Measurements from ENCODE around the gene DIPK1C. TPM values are rescaled to one million over a fixed set of nuclear protein-coding genes. Genes with fewer than 3 reads are reported as not detected.

DIPK1C gene
- total RNA-seq, 4 donors from 2014 or later = 0.12 to 9.1 TPM; not detected in 2

GRCh38 chr18:74411475-74411874 is 45.6 kb downstream of the DIPK1C start:
- Histone ChIP-seq H3K36me3 (no peaks in the 10 kb centered on the region), H3K27ac (no peak overlapping the region), H3K4me1 (peaks cover 0 to 5% of the 10 kb centered on the region in 2 donors), H3K9me3 (no peaks in the 10 kb centered on the region), H3K27me3 (no peaks in the 10 kb centered on the region), H3K4me3 (no peak overlapping the region)
- intact Hi-C loops (cut with DNase I; ENCODE audit: low total_unique reads) = no loop called here
- TF ChIP-seq CTCF (IDR thresholded peaks at IDR 0.05) (no peak), POLR2A (IDR thresholded peaks at IDR 0.05) (no peak)
- no peak for DNase-seq

GRCh38 chr18:74410441-74410992 is 46.6 kb downstream of the DIPK1C start:
- intact Hi-C loops (cut with DNase I; ENCODE audit: low total_unique reads) = no loop called here
- H3K4me3 ChIP-seq = no peak overlapping the region
- H3K27ac ChIP-seq = no peak overlapping the region
- no peak for TF ChIP-seq CTCF (IDR thresholded peaks at IDR 0.05)
- no peak for TF ChIP-seq POLR2A (IDR thresholded peaks at IDR 0.05)
- H3K36me3 ChIP-seq = no peaks in the 10 kb centered on the region
- no peaks in the 10 kb centered on the region for H3K27me3 ChIP-seq
- no peaks in the 10 kb centered on the region for H3K4me1 ChIP-seq
- H3K9me3 ChIP-seq = no peaks in the 10 kb centered on the region
- DNase-seq = no peak

- Histone ChIP-seq H3K4me1 (no peaks in the 10 kb centered on the region), H3K9me3 (no peaks in the 10 kb centered on the region), H3K27ac (no peak overlapping the region), H3K4me3 (no peak overlapping the region), H3K27me3 (no peaks in the 10 kb centered on the region), H3K36me3 (no peaks in the 10 kb centered on the region)
- intact Hi-C loops (cut with DNase I; ENCODE audit: low total_unique reads) = no loop called here
- TF ChIP-seq CTCF (IDR thresholded peaks at IDR 0.05) = no peak
- TF ChIP-seq POLR2A (IDR thresholded peaks at IDR 0.05) = no peak
- no peak for DNase-seq
Observed at GRCh38 chr18:74407888-74408287, 49.2 kb downstream of the DIPK1C start.

- no peak overlapping the region for H3K27ac ChIP-seq
- H3K4me3 ChIP-seq = no peak overlapping the region
- no peaks in the 10 kb centered on the region for H3K9me3 ChIP-seq
- no peaks in the 10 kb centered on the region for H3K27me3 ChIP-seq
- H3K4me1 ChIP-seq = no peaks in the 10 kb centered on the region
- H3K36me3 ChIP-seq = no peaks in the 10 kb centered on the region
- intact Hi-C loops (cut with DNase I; ENCODE audit: low total_unique reads) = no loop called here
- TF ChIP-seq POLR2A (IDR thresholded peaks at IDR 0.05) (no peak), CTCF (IDR thresholded peaks at IDR 0.05) (no peak)
- DNase-seq = no peak
Observed at GRCh38 chr18:74402806-74403433, 54.2 kb downstream of the DIPK1C start.

- DNase-seq = no peak
- Histone ChIP-seq H3K4me3 (no peak overlapping the region), H3K36me3 (no peaks in the 10 kb centered on the region), H3K4me1 (peaks cover 0 to 2% of the 10 kb centered on the region in 2 donors), H3K27ac (no peak overlapping the region), H3K9me3 (no peaks in the 10 kb centered on the region), H3K27me3 (no peaks in the 10 kb centered on the region)
- TF ChIP-seq POLR2A (IDR thresholded peaks at IDR 0.05) (no peak), CTCF (IDR thresholded peaks at IDR 0.05) (no peak)
- intact Hi-C loops (cut with DNase I; ENCODE audit: low total_unique reads) = no loop called here
Observed at GRCh38 chr18:74400813-74401212, 56.3 kb downstream of the DIPK1C start.
